NB4 (cell line): ENCODE data around the gene KDM4C.

ENCODE experiments used
- DNase-seq: peaks from one replicate; pipeline ENCODE4 v3.0.0; 2010; ENCODE audit warnings: low read depth
- H3K4me3 ChIP-seq: one replicate; pipeline ENCODE4 v1.5.1; 2011; ENCODE audit warnings: mild to moderate bottlenecking, low read depth, low read length, moderate library complexity
- MYC ChIP-seq: IDR thresholded peaks from 2 replicates; pipeline ENCODE4 v1.6.1; 2011; ENCODE audit warnings: low read depth, low read length
- POLR2A ChIP-seq: IDR thresholded peaks from 2 replicates; pipeline ENCODE4 v1.6.1; 2011; ENCODE audit warnings: mild to moderate bottlenecking; ENCODE audit not compliant: insufficient read length; ENCODE audit errors: extremely low read depth
- TF ChIP-seq, protein P1 (sequence below): IDR thresholded peaks from 2 replicates; pipeline ENCODE4 v1.6.1; 2011; ENCODE audit warnings: low read depth, low read length
- TF ChIP-seq, protein P2 (sequence below): IDR thresholded peaks from one replicate; pipeline ENCODE4 v1.5.1; 2012; ENCODE audit warnings: low read depth, low read length

Gene KDM4C

GRCh38 chr9:7154003-7154619, 396.3 kb downstream of the KDM4C start:
- TF ChIP-seq, protein P1, sequence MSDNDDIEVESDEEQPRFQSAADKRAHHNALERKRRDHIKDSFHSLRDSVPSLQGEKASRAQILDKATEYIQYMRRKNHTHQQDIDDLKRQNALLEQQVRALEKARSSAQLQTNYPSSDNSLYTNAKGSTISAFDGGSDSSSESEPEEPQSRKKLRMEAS: no peak
- TF ChIP-seq, protein P2, sequence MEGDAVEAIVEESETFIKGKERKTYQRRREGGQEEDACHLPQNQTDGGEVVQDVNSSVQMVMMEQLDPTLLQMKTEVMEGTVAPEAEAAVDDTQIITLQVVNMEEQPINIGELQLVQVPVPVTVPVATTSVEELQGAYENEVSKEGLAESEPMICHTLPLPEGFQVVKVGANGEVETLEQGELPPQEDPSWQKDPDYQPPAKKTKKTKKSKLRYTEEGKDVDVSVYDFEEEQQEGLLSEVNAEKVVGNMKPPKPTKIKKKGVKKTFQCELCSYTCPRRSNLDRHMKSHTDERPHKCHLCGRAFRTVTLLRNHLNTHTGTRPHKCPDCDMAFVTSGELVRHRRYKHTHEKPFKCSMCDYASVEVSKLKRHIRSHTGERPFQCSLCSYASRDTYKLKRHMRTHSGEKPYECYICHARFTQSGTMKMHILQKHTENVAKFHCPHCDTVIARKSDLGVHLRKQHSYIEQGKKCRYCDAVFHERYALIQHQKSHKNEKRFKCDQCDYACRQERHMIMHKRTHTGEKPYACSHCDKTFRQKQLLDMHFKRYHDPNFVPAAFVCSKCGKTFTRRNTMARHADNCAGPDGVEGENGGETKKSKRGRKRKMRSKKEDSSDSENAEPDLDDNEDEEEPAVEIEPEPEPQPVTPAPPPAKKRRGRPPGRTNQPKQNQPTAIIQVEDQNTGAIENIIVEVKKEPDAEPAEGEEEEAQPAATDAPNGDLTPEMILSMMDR: no peak
- TF ChIP-seq POLR2A: no peak
- no peak for DNase-seq
- no peak overlapping the region for H3K4me3 ChIP-seq

DNA sequence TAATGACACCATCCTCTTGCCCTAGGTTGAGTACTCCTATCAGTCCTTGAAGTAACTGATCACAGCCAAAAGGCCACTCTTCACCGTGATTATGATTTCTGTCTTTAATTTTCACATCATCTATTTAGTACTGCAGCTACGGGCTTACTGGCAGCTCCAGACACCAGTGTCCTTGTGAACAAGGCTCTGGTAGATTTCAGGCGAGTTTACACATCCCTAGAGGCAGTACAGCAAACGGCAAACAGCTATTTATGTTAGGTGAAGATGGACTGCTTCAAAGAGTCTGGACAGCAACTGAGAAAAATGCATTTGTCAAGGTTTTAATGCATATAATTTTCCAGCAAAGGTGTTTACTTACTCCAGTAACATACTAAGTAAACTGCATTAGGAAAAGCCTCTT, 396.9 kb downstream of the KDM4C start:
- no peak for DNase-seq
- no peak overlapping the region for H3K4me3 ChIP-seq
- TF ChIP-seq POLR2A (no peak), MYC (no peak)
- TF ChIP-seq, protein P1: no peak
- TF ChIP-seq, protein P2: no peak

GRCh38 chr9:7161469-7161868, 403.7 kb downstream of the KDM4C start:
- no peak overlapping the region for H3K4me3 ChIP-seq
- TF ChIP-seq POLR2A (no peak), MYC (no peak)
- TF ChIP-seq, protein P2: no peak
- TF ChIP-seq, protein P1: no peak
- DNase-seq: no peak

DNA sequence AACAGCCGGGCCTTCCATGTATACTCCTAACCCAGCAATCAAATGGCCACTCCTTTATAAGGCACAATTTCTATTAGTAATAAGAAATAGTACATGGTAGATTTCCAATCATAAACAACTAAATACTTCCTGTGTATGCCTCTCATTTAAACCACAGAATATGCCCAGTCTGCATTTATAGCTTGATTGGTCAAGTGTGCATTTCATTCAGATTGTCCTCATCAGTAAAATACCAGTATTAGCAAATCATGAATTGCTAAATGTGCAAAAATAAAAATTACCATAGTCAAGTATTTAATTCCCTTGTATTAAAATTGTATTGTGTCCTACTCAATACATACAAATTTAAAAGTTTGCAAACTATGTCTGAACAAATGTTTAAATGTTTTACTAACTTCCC, 406.2 kb downstream of the KDM4C start:
- no peak overlapping the region for H3K4me3 ChIP-seq
- TF ChIP-seq MYC: no peak
- TF ChIP-seq, protein P2: no peak
- TF ChIP-seq POLR2A: no peak
- TF ChIP-seq, protein P1: no peak

GRCh38 chr9:7164440-7165330, 406.9 kb downstream of the KDM4C start:
- TF ChIP-seq, protein P1: no peak
- TF ChIP-seq, protein P2: no peak
- no peak for TF ChIP-seq MYC
- no peak for TF ChIP-seq POLR2A
- no peak overlapping the region for H3K4me3 ChIP-seq
- no peak for DNase-seq

More for the DNA sequence above, 406.2 kb downstream of the KDM4C start:
- DNase-seq: no peak
